Glutamatergic neuron (in vitro differentiated cells): ENCODE results near the gene DDX27. TPM values are rescaled to one million over a fixed set of nuclear protein-coding genes. Genes with fewer than 3 reads are reported as not detected.

Experiments
- DNase-seq: peaks from one replicate; pipeline ENCODE4 v3.0.0; 2022
- H3K27ac Mint-ChIP-seq: one replicate; pipeline ENCODE4 v1.8.0; 2020; ENCODE audit warnings: mild to moderate bottlenecking, mixed read lengths, inconsistent platforms; ENCODE audit not compliant: unreplicated experiment
- H3K27me3 Mint-ChIP-seq: one replicate; pipeline ENCODE4 v1.8.0; 2020; ENCODE audit warnings: mild to moderate bottlenecking, moderate library complexity, mixed read lengths, inconsistent platforms; ENCODE audit not compliant: unreplicated experiment
- H3K36me3 Mint-ChIP-seq: one replicate; pipeline ENCODE4 v1.8.0; 2020; ENCODE audit warnings: mild to moderate bottlenecking, mixed read lengths, inconsistent platforms; ENCODE audit not compliant: unreplicated experiment
- H3K4me1 Mint-ChIP-seq: one replicate; pipeline ENCODE4 v1.8.0; 2020; ENCODE audit warnings: mild to moderate bottlenecking, low read depth, mixed read lengths, inconsistent platforms; ENCODE audit not compliant: unreplicated experiment
- H3K4me3 Mint-ChIP-seq: one replicate; pipeline ENCODE4 v1.8.0; 2020; ENCODE audit warnings: mild to moderate bottlenecking, mixed read lengths, inconsistent platforms; ENCODE audit not compliant: unreplicated experiment
- H3K9me3 Mint-ChIP-seq: one replicate; pipeline ENCODE4 v1.8.0; 2020; ENCODE audit warnings: mild to moderate bottlenecking, moderate library complexity, mixed read lengths, inconsistent platforms; ENCODE audit not compliant: unreplicated experiment
- total RNA-seq: library from RNA; stranded (reverse); fragmentation: NEBNext Ultra II Directional; extraction: Animal tissue kit (Norgen Biotek cat#: 25700); gene quantifications from one replicate; pipeline ENCODE4 v1.2.1, GENCODE V29; 2021; ENCODE audit not compliant: unreplicated experiment
- TF ChIP-seq, protein P1 (sequence below): fragments of 200-600 bp; sonication (generic); IDR thresholded peaks from one replicate; pipeline ENCODE4 v1.5.0; 2021; ENCODE audit not compliant: partially characterized antibody, unreplicated experiment

The DDX27 gene
- total RNA-seq, 1 donor from 2014 or later: 31.4 TPM

DNA sequence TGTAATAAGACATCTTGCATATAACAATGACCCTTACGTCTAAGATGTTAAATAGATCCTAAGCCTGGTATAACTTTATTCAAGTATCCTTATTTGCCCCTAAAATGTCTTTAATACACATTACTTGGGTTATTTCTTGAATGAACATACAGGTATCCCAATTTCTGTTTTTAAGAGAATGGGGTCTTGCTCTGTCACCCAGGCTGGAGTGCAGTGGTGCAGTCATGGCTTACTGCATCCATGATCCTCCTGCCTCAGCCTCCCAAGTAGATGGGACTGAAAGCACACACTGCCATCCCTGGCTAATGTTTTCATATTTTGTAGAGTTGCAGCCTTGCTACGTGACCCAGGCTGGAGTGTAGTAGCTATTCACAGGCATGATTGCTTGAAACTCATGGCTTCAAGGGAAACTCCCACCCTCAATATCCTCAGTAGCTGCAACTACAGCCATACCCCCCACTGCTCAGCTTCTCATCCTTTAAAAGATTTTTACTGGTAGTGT, 69.1 kb downstream of the DDX27 start:
- DNase-seq: no peak
- Mint-ChIP-seq H3K27me3 (peaks cover 6% of the 10 kb centered on the region), H3K36me3 (peaks cover 56% of the 10 kb centered on the region), H3K4me1 (peaks cover 9% of the 10 kb centered on the region), H3K27ac (no peak overlapping the region), H3K9me3 (peaks cover 20% of the 10 kb centered on the region), H3K4me3 (no peak overlapping the region)
- TF ChIP-seq, protein P1, sequence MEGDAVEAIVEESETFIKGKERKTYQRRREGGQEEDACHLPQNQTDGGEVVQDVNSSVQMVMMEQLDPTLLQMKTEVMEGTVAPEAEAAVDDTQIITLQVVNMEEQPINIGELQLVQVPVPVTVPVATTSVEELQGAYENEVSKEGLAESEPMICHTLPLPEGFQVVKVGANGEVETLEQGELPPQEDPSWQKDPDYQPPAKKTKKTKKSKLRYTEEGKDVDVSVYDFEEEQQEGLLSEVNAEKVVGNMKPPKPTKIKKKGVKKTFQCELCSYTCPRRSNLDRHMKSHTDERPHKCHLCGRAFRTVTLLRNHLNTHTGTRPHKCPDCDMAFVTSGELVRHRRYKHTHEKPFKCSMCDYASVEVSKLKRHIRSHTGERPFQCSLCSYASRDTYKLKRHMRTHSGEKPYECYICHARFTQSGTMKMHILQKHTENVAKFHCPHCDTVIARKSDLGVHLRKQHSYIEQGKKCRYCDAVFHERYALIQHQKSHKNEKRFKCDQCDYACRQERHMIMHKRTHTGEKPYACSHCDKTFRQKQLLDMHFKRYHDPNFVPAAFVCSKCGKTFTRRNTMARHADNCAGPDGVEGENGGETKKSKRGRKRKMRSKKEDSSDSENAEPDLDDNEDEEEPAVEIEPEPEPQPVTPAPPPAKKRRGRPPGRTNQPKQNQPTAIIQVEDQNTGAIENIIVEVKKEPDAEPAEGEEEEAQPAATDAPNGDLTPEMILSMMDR: no peak

DNA sequence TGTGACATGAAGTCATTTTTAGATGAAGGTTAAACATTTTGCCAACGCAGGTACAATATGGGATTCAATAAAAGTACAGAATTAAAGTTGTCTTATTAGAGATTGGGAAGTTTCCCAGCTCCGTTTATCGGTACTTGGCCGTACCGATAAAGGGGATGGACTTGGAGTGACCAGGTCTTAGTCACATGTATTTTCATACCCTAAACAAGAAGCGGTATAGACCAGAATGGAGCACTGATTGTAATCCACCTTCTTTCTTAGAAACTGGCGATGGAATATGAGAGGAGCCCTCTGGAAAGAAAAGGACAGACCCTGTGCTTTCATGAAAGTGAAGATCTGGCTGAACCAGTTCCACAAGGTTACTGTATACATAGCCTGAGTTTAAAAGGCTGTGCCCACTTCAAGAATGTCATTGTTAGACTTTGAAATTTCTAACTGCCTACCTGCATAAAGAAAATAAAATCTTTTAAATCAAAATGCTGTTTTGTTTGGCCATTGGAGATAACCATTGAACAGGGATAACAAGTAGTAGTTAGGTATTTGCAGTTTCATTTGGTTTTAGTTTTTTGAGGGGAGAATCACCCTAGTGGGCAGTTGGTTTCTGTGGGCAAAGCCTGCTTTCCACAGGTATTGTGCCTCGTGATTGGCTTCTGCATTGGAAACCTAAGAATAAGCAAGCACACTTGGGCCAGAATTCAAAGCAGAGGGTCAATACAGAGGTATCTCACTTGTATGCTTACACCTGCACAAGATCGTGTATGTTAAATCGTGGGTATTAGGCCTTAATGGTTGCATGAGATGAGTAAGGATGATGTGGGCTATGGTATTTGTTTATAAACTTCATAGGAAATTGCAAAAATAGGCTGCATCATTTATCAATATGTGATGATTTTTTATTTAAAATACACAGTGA, 69.8 kb downstream of the DDX27 start:
- Mint-ChIP-seq H3K27me3 (peaks cover 6% of the 10 kb centered on the region), H3K9me3 (peaks cover 15% of the 10 kb centered on the region), H3K4me3 (no peak overlapping the region), H3K27ac (no peak overlapping the region), H3K4me1 (peaks cover 3% of the 10 kb centered on the region), H3K36me3 (peaks cover 49% of the 10 kb centered on the region)
- TF ChIP-seq, protein P1: no peak
- DNase-seq: no peak

DNA sequence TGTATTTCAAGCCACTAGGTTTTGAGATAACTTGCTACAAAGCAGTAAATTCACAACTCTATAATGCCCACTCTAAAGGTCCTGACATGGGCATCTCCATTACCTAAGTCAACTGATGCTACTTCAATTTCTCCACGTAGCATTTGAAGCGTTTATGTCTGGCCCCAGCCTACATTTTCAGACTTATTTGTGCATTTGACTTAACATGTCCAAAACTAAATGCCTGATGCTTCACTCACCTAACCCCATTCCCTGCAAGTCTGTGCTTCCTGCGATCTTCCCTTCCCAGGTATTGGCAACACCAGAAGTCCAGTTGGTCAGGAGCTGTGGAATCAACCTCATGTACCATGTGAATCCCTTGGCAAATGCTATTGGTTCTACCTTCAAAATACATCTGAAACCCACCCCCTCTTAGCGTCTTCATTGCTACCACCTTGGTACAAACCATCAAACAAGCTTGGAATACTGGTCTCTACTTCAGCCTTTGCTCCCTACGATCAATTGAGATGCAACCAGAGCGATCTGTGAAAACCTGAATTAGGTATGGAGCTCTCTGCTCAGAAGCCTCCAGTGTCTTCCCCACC, 71.5 kb downstream of the DDX27 start:
- H3K27ac Mint-ChIP-seq: peak overlapping the region; percentile 62
- no peak for DNase-seq
- H3K4me1 Mint-ChIP-seq: no peaks in the 10 kb centered on the region
- no peak overlapping the region for H3K4me3 Mint-ChIP-seq
- H3K36me3 Mint-ChIP-seq: peaks cover 40% of the 10 kb centered on the region
- peaks cover 4% of the 10 kb centered on the region for H3K27me3 Mint-ChIP-seq
- H3K9me3 Mint-ChIP-seq: peaks cover 15% of the 10 kb centered on the region
- TF ChIP-seq, protein P1: no peak

DNA sequence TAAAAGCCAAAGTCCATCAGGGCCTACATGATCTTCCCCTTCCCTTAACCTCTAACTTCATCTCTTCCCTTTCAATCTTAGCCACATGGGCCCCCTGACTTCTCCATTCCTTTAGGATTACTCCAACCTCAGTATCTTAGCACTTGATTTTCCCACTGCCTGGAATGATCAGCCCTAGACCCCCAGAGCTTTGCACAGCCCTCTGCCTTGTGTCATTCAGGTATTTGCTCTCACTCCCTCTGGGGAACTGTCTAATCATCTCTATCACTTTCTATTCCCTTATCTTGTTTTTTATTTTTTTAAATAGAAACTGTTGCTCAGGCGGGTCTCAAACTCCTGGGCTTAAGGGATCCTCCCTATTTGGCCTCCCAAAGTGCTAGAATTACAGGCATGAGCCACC, 72.0 kb downstream of the DDX27 start:
- no peaks in the 10 kb centered on the region for H3K4me1 Mint-ChIP-seq
- no peaks in the 10 kb centered on the region for H3K27me3 Mint-ChIP-seq
- TF ChIP-seq, protein P1: no peak
- no peak overlapping the region for H3K4me3 Mint-ChIP-seq
- peaks cover 11% of the 10 kb centered on the region for H3K9me3 Mint-ChIP-seq
- peak overlapping the region; percentile 62 for H3K27ac Mint-ChIP-seq
- H3K36me3 Mint-ChIP-seq: peaks cover 35% of the 10 kb centered on the region
- no peak for DNase-seq

DNA sequence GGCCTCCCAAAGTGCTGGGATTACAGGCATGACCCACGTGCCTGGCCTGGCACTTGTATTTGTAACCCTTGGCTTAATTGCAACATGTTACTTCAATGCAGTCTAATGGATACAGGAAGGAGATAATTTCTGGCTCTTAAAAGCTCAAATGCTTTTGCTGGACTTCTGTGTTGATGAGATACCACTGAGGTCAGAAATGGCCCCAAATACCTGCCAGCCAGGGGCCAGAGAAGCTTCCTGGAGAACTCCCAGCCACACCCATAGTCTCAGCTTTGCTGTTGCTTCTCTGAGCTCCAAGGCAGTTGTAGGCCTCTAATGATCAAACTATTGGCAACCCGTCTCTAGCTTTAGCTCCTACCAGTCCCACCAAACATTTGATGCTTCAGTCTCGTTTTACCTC, 72.8 kb downstream of the DDX27 start:
- H3K4me3 Mint-ChIP-seq: no peak overlapping the region
- no peak overlapping the region for H3K27ac Mint-ChIP-seq
- H3K4me1 Mint-ChIP-seq: no peaks in the 10 kb centered on the region
- no peaks in the 10 kb centered on the region for H3K27me3 Mint-ChIP-seq
- DNase-seq: no peak
- TF ChIP-seq, protein P1: no peak
- peaks cover 4% of the 10 kb centered on the region for H3K9me3 Mint-ChIP-seq
- H3K36me3 Mint-ChIP-seq: peaks cover 27% of the 10 kb centered on the region
